Trophoblast cell (in vitro differentiated cells and primary cell): Measurements from ENCODE around the gene DUS2.

ENCODE experiments used
- DNase-seq, 2 donors: peaks; one replicate each; pipeline ENCODE4 v3.0.0-alpha.2; 2016
- H2AFZ ChIP-seq: 2 replicates; pipeline ENCODE4 v1.6.1; 2013; ENCODE audit warnings: low read length, moderate library complexity, mild to moderate bottlenecking; ENCODE audit not compliant: insufficient read depth, poor library complexity
- H2AK5ac ChIP-seq: 2 replicates; pipeline ENCODE4 v1.6.1; 2013; ENCODE audit warnings: mild to moderate bottlenecking, low read length
- H2BK120ac ChIP-seq: 2 replicates; pipeline ENCODE4 v1.6.1; 2013; ENCODE audit warnings: low read length, mild to moderate bottlenecking, moderate library complexity; ENCODE audit not compliant: insufficient read depth, poor library complexity
- H2BK12ac ChIP-seq: 2 replicates; pipeline ENCODE4 v1.6.1; 2013; ENCODE audit warnings: mild to moderate bottlenecking, low read length, moderate library complexity
- H2BK5ac ChIP-seq: 2 replicates; pipeline ENCODE4 v1.6.1; 2013; ENCODE audit warnings: low read length, low read depth, moderate library complexity, mild to moderate bottlenecking; ENCODE audit not compliant: poor library complexity
- H3K14ac ChIP-seq: 2 replicates; pipeline ENCODE4 v1.6.1; 2013; ENCODE audit warnings: mild to moderate bottlenecking, low read length
- H3K18ac ChIP-seq: 2 replicates; pipeline ENCODE4 v1.6.1; 2013; ENCODE audit warnings: mild to moderate bottlenecking, low read length
- H3K23ac ChIP-seq: 2 replicates; pipeline ENCODE4 v1.6.1; 2013; ENCODE audit warnings: low read length
- H3K27ac ChIP-seq: 2 replicates; pipeline ENCODE4 v1.5.1; 2013; ENCODE audit warnings: low read depth, mild to moderate bottlenecking, inconsistent platforms, low read length, moderate library complexity
- H3K27me3 ChIP-seq: 2 replicates; pipeline ENCODE4 v1.6.1; 2013; ENCODE audit warnings: inconsistent platforms, mild to moderate bottlenecking, low read length, moderate library complexity; ENCODE audit not compliant: insufficient read depth
- H3K36me3 ChIP-seq, 2 experiments: 1 replicate in 1 of 2; 2 replicates in 1 of 2; pipeline ENCODE4 v1.6.1; 2013; ENCODE audit warnings: low read length in 2 of 2, mild to moderate bottlenecking in 2 of 2, moderate library complexity in 1 of 2; ENCODE audit not compliant: insufficient read depth in 2 of 2, control insufficient read depth in 1 of 2
- H3K4ac ChIP-seq: 2 replicates; pipeline ENCODE4 v1.6.1; 2013; ENCODE audit warnings: low read depth, mild to moderate bottlenecking, low read length, moderate library complexity
- H3K4me1 ChIP-seq, 2 experiments: 1 replicate in 1 of 2; 2 replicates in 1 of 2; pipeline ENCODE4 v1.6.1; 2013; ENCODE audit warnings: low read length in 2 of 2, mild to moderate bottlenecking in 2 of 2, moderate library complexity in 1 of 2; ENCODE audit not compliant: insufficient read depth in 2 of 2, control insufficient read depth in 1 of 2
- H3K4me2 ChIP-seq: 2 replicates; pipeline ENCODE4 v1.6.1; 2013; ENCODE audit warnings: inconsistent platforms, mild to moderate bottlenecking, low read length, moderate library complexity
- H3K4me3 ChIP-seq: 2 replicates; pipeline ENCODE4 v1.5.1; 2013; ENCODE audit warnings: mild to moderate bottlenecking, low read depth, low read length, inconsistent platforms
- H3K79me1 ChIP-seq: one replicate; pipeline ENCODE4 v1.6.1; 2013; ENCODE audit warnings: low read length
- H3K79me2 ChIP-seq: 2 replicates; pipeline ENCODE4 v1.6.1; 2013; ENCODE audit warnings: low read length, mild to moderate bottlenecking; ENCODE audit not compliant: control insufficient read depth, insufficient read depth, poor library complexity
- H3K9ac ChIP-seq: 2 replicates; pipeline ENCODE4 v1.6.1; 2013; ENCODE audit warnings: mild to moderate bottlenecking, low read length
- H3K9me3 ChIP-seq: 2 replicates; pipeline ENCODE4 v1.6.1; 2013; ENCODE audit warnings: low read depth, mild to moderate bottlenecking, control low read depth, inconsistent platforms, low read length; ENCODE audit not compliant: insufficient read depth
- H4K12ac ChIP-seq: 2 replicates; pipeline ENCODE4 v1.6.1; 2013; ENCODE audit warnings: low read depth, mild to moderate bottlenecking, low read length, moderate library complexity
- H4K8ac ChIP-seq: 2 replicates; pipeline ENCODE4 v1.6.1; 2013; ENCODE audit warnings: low read depth, mild to moderate bottlenecking, low read length, moderate library complexity
- H4K91ac ChIP-seq: one replicate; pipeline ENCODE4 v1.6.1; 2013; ENCODE audit warnings: low read depth, mild to moderate bottlenecking, low read length, moderate library complexity
- WGBS: extraction: QIAGEN DNeasy Blood & Tissue Kit; methylation state at CpG from one replicate; pipeline ENCODE4 v1.1.7; 2013; ENCODE audit warnings: missing lambda C conversion rate; ENCODE audit not compliant: insufficient read length, insufficient coverage; ENCODE audit errors: extremely low coverage; 5-methylcytosine and 5-hydroxymethylcytosine counted together

Gene DUS2

DNA sequence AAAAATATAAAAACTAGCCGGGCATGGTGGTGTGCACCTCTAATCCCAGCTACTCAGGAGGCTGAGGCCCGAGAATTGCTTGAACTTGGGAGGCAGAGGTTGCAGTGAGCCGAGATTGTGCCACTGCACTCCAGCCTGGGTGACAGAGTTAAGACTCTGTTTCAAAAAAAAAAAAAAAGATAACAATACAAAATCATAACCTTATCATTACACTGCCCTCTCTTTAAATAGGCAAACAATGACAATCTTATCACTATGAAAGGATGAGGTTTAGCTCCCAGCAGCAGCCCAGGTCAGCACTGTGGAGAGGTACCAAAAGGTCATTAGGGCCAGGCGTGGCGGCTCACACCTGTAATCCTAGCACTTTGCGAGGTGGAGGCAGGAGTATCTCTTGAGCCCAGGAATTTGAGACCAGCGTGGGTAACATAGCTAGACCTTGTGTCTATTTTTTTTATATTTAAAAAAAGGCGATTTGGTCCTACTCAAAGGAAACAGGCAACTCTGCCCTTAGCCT is 3.9 kb upstream of the DUS2 start:
- no peak overlapping the region for H3K23ac ChIP-seq
- H3K27me3 ChIP-seq = no peaks in the 10 kb centered on the region
- no peak overlapping the region for H3K9ac ChIP-seq
- H3K79me1 ChIP-seq = peaks cover 11% of the 10 kb centered on the region
- DNase-seq = no peak
- H2AK5ac ChIP-seq = no peak overlapping the region
- H2BK12ac ChIP-seq = no peak overlapping the region
- no peak overlapping the region for H3K4me3 ChIP-seq
- no peaks in the 10 kb centered on the region for H3K9me3 ChIP-seq
- no peak overlapping the region for H2BK120ac ChIP-seq
- H3K4me1 ChIP-seq = peaks cover 10 to 11% of the 10 kb centered on the region in 2 experiments
- H3K27ac ChIP-seq = no peak overlapping the region
- no peak overlapping the region for H4K12ac ChIP-seq
- H2BK5ac ChIP-seq = no peak overlapping the region
- H3K4me2 ChIP-seq = no peak overlapping the region
- H4K91ac ChIP-seq = no peak overlapping the region
- no peak overlapping the region for H3K14ac ChIP-seq
- peaks cover 3 to 5% of the 10 kb centered on the region in 2 experiments for H3K36me3 ChIP-seq
- WGBS = no CpG with 5 or more reads among the region's 8 CpGs
- H3K79me2 ChIP-seq = peaks cover 10% of the 10 kb centered on the region
- no peak overlapping the region for H2AFZ ChIP-seq
- no peak overlapping the region for H4K8ac ChIP-seq
- no peak overlapping the region for H3K4ac ChIP-seq
- no peak overlapping the region for H3K18ac ChIP-seq

- no peaks in the 10 kb centered on the region for H3K9me3 ChIP-seq
- no peak overlapping the region for H3K9ac ChIP-seq
- H2BK5ac ChIP-seq = no peak overlapping the region
- H3K79me2 ChIP-seq = peaks cover 10% of the 10 kb centered on the region
- H2AFZ ChIP-seq = no peak overlapping the region
- H3K27ac ChIP-seq = no peak overlapping the region
- H3K4me3 ChIP-seq = no peak overlapping the region
- H3K27me3 ChIP-seq = no peaks in the 10 kb centered on the region
- peak overlapping the region; percentile 97 for H3K4me2 ChIP-seq
- H3K79me1 ChIP-seq = peaks cover 11% of the 10 kb centered on the region
- H3K14ac ChIP-seq = no peak overlapping the region
- DNase-seq = no peak
- WGBS = no CpG with 5 or more reads among the region's 10 CpGs
- H2BK120ac ChIP-seq = no peak overlapping the region
- H4K8ac ChIP-seq = peak overlapping the region; percentile 7
- H3K36me3 ChIP-seq = peaks cover 3 to 7% of the 10 kb centered on the region in 2 experiments
- H2AK5ac ChIP-seq = no peak overlapping the region
- no peak overlapping the region for H3K4ac ChIP-seq
- no peak overlapping the region for H4K91ac ChIP-seq
- peaks cover 9 to 10% of the 10 kb centered on the region in 2 experiments for H3K4me1 ChIP-seq
- H4K12ac ChIP-seq = no peak overlapping the region
- peak overlapping the region; percentile 40 for H3K18ac ChIP-seq
- no peak overlapping the region for H3K23ac ChIP-seq
- no peak overlapping the region for H2BK12ac ChIP-seq
Observed at GRCh38 chr16:68021490-68021889, 1.6 kb upstream of the DUS2 start.

GRCh38 chr16:68022278-68022727 is 781 bp upstream of the DUS2 start:
- H2BK120ac ChIP-seq = peak overlapping the region; percentile 79
- peaks cover 9 to 10% of the 10 kb centered on the region in 2 experiments for H3K4me1 ChIP-seq
- H3K27me3 ChIP-seq = no peaks in the 10 kb centered on the region
- H4K91ac ChIP-seq = peak overlapping the region; percentile 86
- H2AFZ ChIP-seq = peak overlapping the region; percentile 99
- no peak for DNase-seq
- H3K79me1 ChIP-seq = peaks cover 11% of the 10 kb centered on the region
- peak overlapping the region; percentile 71 for H3K4ac ChIP-seq
- H3K18ac ChIP-seq = peak overlapping the region; percentile 91
- H4K12ac ChIP-seq = peak overlapping the region; percentile 85
- peak overlapping the region; percentile 94 for H3K9ac ChIP-seq
- WGBS = no CpG with 5 or more reads among the region's 19 CpGs
- H3K9me3 ChIP-seq = no peaks in the 10 kb centered on the region
- H3K27ac ChIP-seq = peak overlapping the region; percentile 33
- peak overlapping the region; percentile 94 for H3K14ac ChIP-seq
- no peak overlapping the region for H2BK12ac ChIP-seq
- peaks cover 10% of the 10 kb centered on the region for H3K79me2 ChIP-seq
- peaks cover 3 to 7% of the 10 kb centered on the region in 2 experiments for H3K36me3 ChIP-seq
- H3K23ac ChIP-seq = no peak overlapping the region
- H2AK5ac ChIP-seq = peak overlapping the region; percentile 75
- H4K8ac ChIP-seq = peak overlapping the region; percentile 99
- H3K4me2 ChIP-seq = peak overlapping the region; percentile 97
- peak overlapping the region; percentile 50 for H2BK5ac ChIP-seq
- H3K4me3 ChIP-seq = peak overlapping the region; percentile 97

- H3K36me3 ChIP-seq = peaks cover 0 to 3% of the 10 kb centered on the region in 2 experiments
- H2BK5ac ChIP-seq = no peak overlapping the region
- H3K79me1 ChIP-seq = no peaks in the 10 kb centered on the region
- no peak overlapping the region for H3K9ac ChIP-seq
- no peaks in the 10 kb centered on the region for H3K27me3 ChIP-seq
- no peak overlapping the region for H4K12ac ChIP-seq
- H2BK120ac ChIP-seq = no peak overlapping the region
- H2AK5ac ChIP-seq = no peak overlapping the region
- H3K4me2 ChIP-seq = no peak overlapping the region
- WGBS = no CpG with 5 or more reads among the region's 3 CpGs
- no peaks in the 10 kb centered on the region for H3K9me3 ChIP-seq
- H3K4me1 ChIP-seq = no peaks in the 10 kb centered on the region
- no peak for DNase-seq
- no peak overlapping the region for H2BK12ac ChIP-seq
- H3K14ac ChIP-seq = no peak overlapping the region
- no peak overlapping the region for H3K18ac ChIP-seq
- no peak overlapping the region for H4K91ac ChIP-seq
- no peaks in the 10 kb centered on the region for H3K79me2 ChIP-seq
- H3K4me3 ChIP-seq = no peak overlapping the region
- no peak overlapping the region for H3K23ac ChIP-seq
- H4K8ac ChIP-seq = no peak overlapping the region
- no peak overlapping the region for H3K27ac ChIP-seq
- no peak overlapping the region for H3K4ac ChIP-seq
- no peak overlapping the region for H2AFZ ChIP-seq
Observed at GRCh38 chr16:68028996-68029395, 5.9 kb downstream of the DUS2 start.
